Caco-2 (cell line): Measurements from ENCODE around the gene GALNT1. TPM values are rescaled to one million over a fixed set of nuclear protein-coding genes. Genes with fewer than 3 reads are reported as not detected.

Experiments
- BruUV-seq: library from RNA; stranded (reverse); fragments of 400-500 nt; replicated peaks from 2 replicates; lab custom pipeline; 2021; lab: Mats Ljungman, UMichigan
- CTCF ChIA-PET: fragments of 300-600 bp; sonication (Branson Sonifier 250); formaldehyde crosslinking; loops from one replicate; lab custom pipeline; 2022; ENCODE audit warnings: antibody characterized with exemption; lab: Charles Lee
- POLR2A ChIA-PET: fragments of 300-600 bp; sonication (Branson Sonifier 250); formaldehyde crosslinking; loops from one replicate; lab custom pipeline; 2022; ENCODE audit warnings: antibody characterized with exemption; lab: Charles Lee
- DNase-seq, 2 experiments: peaks; one replicate each; pipeline versions ENCODE4 v3.0.0 to v3.0.0-alpha.2; 2020 to 2022
- H3K27me3 ChIP-seq: replicated peaks from 2 replicates; pipeline ENCODE4 v1.6.0; 2011; ENCODE audit warnings: low read length; ENCODE audit not compliant: control insufficient read depth, insufficient read depth
- H3K36me3 ChIP-seq: 2 replicates; pipeline ENCODE4 v1.5.1; 2011; ENCODE audit warnings: low read length; ENCODE audit not compliant: control insufficient read depth, insufficient read depth
- H3K4me1 ChIP-seq: fragments of 250-450 bp; sonication (Bioruptor Pico); 2 replicates; pipeline ENCODE4 v1.5.1; 2020; ENCODE audit warnings: mild to moderate bottlenecking
- H3K4me3 ChIP-seq: 2 replicates; pipeline ENCODE4 v1.5.1; 2011; ENCODE audit warnings: low read depth, mild to moderate bottlenecking, control low read depth, low read length
- H3K9me3 ChIP-seq: fragments of 250-450 bp; sonication (Bioruptor Pico); 2 replicates; pipeline ENCODE4 v1.5.1; 2020; ENCODE audit warnings: mild to moderate bottlenecking, moderate library complexity
- H3K27ac Mint-ChIP-seq: one replicate; pipeline ENCODE4 v1.8.0; 2022; ENCODE audit warnings: mixed read lengths; ENCODE audit not compliant: unreplicated experiment
- H3K27me3 Mint-ChIP-seq: one replicate; pipeline ENCODE4 v1.8.0; 2022; ENCODE audit warnings: mixed read lengths; ENCODE audit not compliant: insufficient read depth, unreplicated experiment
- H3K36me3 Mint-ChIP-seq: one replicate; pipeline ENCODE4 v1.8.0; 2022; ENCODE audit warnings: mild to moderate bottlenecking, mixed read lengths; ENCODE audit not compliant: insufficient read depth, unreplicated experiment
- H3K4me1 Mint-ChIP-seq: one replicate; pipeline ENCODE4 v1.8.0; 2022; ENCODE audit warnings: low read depth, mixed read lengths; ENCODE audit not compliant: unreplicated experiment
- H3K4me3 Mint-ChIP-seq: one replicate; pipeline ENCODE4 v1.8.0; 2022; ENCODE audit warnings: mild to moderate bottlenecking, moderate library complexity, mixed read lengths; ENCODE audit not compliant: unreplicated experiment
- H3K9me3 Mint-ChIP-seq: one replicate; pipeline ENCODE4 v1.8.0; 2022; ENCODE audit warnings: mixed read lengths; ENCODE audit not compliant: unreplicated experiment
- intact Hi-C: fragments of 100-400 bp; cut with micrococcal nuclease; formaldehyde crosslinking; loops from one replicate; pipeline ENCODE4 v1.10.0; 2022; ENCODE audit not compliant: unreplicated experiment
- microRNA-seq: library from miRNA; unstranded; fragments of <30 nt; microRNA quantifications from one replicate; pipeline ENCODE4 v1.2.0, GENCODE V29; 2022
- total RNA-seq: library from RNA; stranded (reverse); gene quantifications from 2 replicates; pipeline ENCODE4 v1.2.3, GENCODE V29; 2022
- TF ChIP-seq, protein P1 (sequence below), 2 experiments: fragments of 200-600 bp in 1 of 2; IDR thresholded peaks; 1 replicate in 1 of 2; 2 replicates in 1 of 2; pipeline versions ENCODE4 v1.5.1 to v1.8.0; 2011 to 2022; ENCODE audit warnings: antibody characterized with exemption in 1 of 2, control low read depth in 1 of 2, inconsistent platforms in 1 of 2, low read depth in 1 of 2, low read length in 1 of 2, mild to moderate bottlenecking in 1 of 2, moderate library complexity in 1 of 2; ENCODE audit not compliant: insufficient read depth in 1 of 2, severe bottlenecking in 1 of 2, unreplicated experiment in 1 of 2

GALNT1 gene
- total RNA-seq, 1 experiment from 2014 or later, result 53.6 TPM

DNA sequence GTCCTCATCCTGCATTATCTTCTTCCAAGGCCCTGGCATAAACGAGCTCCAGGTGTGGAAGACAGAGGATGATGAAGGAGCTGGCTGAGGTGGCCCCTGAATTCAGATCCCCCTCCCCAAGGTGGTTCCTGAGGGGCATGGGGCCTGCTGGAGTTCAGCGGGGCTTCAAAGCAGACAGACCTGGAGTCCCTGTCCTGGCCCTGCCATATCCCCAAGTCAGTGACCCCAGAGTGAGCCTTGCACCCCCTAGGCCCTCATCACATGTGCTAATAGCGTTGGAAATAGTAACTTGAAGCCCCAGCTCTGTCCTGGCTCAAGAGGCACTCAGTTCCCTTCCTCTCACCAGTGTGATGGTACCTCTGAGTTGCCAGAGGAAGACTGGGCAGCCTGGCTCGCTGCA, 172.9 kb downstream of the GALNT1 start:
- H3K4me1 Mint-ChIP-seq, result no peaks in the 10 kb centered on the region
- no peak overlapping the region for H3K27ac Mint-ChIP-seq
- no peaks in the 10 kb centered on the region for H3K4me1 ChIP-seq
- no peaks in the 10 kb centered on the region for H3K36me3 ChIP-seq
- no peak overlapping the region for H3K4me3 Mint-ChIP-seq
- no peak overlapping the region for H3K4me3 ChIP-seq
- no TSS peak for BruUV-seq
- no peaks in the 10 kb centered on the region for H3K27me3 ChIP-seq
- CTCF ChIA-PET, result no interaction called here
- no peaks in the 10 kb centered on the region for H3K36me3 Mint-ChIP-seq
- H3K9me3 Mint-ChIP-seq, result no peaks in the 10 kb centered on the region
- TF ChIP-seq, protein P1, sequence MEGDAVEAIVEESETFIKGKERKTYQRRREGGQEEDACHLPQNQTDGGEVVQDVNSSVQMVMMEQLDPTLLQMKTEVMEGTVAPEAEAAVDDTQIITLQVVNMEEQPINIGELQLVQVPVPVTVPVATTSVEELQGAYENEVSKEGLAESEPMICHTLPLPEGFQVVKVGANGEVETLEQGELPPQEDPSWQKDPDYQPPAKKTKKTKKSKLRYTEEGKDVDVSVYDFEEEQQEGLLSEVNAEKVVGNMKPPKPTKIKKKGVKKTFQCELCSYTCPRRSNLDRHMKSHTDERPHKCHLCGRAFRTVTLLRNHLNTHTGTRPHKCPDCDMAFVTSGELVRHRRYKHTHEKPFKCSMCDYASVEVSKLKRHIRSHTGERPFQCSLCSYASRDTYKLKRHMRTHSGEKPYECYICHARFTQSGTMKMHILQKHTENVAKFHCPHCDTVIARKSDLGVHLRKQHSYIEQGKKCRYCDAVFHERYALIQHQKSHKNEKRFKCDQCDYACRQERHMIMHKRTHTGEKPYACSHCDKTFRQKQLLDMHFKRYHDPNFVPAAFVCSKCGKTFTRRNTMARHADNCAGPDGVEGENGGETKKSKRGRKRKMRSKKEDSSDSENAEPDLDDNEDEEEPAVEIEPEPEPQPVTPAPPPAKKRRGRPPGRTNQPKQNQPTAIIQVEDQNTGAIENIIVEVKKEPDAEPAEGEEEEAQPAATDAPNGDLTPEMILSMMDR (IDR thresholded peaks at IDR 0.05; ENCODE audit: insufficient read depth in 1 of 2, low read depth in 1 of 2, low read length in 1 of 2, severe bottlenecking in 1 of 2, unreplicated experiment in 1 of 2), result no peak
- POLR2A ChIA-PET, result no interaction called here
- H3K9me3 ChIP-seq, result no peaks in the 10 kb centered on the region
- DNase-seq, result no peak
- peaks cover 4% of the 10 kb centered on the region for H3K27me3 Mint-ChIP-seq
- intact Hi-C loops, result no loop called here

DNA sequence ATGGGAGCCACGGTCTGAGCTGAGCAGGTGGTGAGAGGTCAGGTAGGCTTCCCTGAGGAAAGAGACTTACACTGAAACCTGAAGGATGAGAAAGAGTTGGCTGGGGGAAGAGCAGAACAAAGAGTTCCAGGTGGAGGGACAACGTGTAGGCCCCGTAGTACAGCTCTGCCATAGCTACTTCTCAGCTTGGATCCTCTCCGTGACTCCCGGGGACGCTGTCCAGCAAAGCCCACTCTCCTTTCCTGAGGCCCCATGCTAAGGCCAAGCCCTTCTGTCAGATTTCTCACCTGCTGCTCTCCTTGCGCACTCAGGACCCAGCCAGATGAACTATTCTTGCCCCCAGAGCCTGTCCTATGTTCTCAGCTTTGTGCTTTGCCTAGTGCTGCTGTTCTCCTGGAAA, 173.8 kb downstream of the GALNT1 start:
- CTCF ChIA-PET, result no interaction called here
- TF ChIP-seq, protein P1 (IDR thresholded peaks at IDR 0.05; ENCODE audit: insufficient read depth in 1 of 2, low read depth in 1 of 2, low read length in 1 of 2, severe bottlenecking in 1 of 2, unreplicated experiment in 1 of 2), result no peak
- POLR2A ChIA-PET, result no interaction called here
- Histone ChIP-seq H3K4me1 (no peaks in the 10 kb centered on the region), H3K27me3 (no peaks in the 10 kb centered on the region), H3K4me3 (no peak overlapping the region), H3K36me3 (no peaks in the 10 kb centered on the region), H3K9me3 (no peaks in the 10 kb centered on the region)
- Mint-ChIP-seq H3K27ac (no peak overlapping the region), H3K4me1 (no peaks in the 10 kb centered on the region), H3K9me3 (no peaks in the 10 kb centered on the region), H3K27me3 (peaks cover 4% of the 10 kb centered on the region), H3K36me3 (no peaks in the 10 kb centered on the region), H3K4me3 (no peak overlapping the region)
- BruUV-seq, result no TSS peak
- DNase-seq, result no peak
- intact Hi-C loops, result no loop called here

DNA sequence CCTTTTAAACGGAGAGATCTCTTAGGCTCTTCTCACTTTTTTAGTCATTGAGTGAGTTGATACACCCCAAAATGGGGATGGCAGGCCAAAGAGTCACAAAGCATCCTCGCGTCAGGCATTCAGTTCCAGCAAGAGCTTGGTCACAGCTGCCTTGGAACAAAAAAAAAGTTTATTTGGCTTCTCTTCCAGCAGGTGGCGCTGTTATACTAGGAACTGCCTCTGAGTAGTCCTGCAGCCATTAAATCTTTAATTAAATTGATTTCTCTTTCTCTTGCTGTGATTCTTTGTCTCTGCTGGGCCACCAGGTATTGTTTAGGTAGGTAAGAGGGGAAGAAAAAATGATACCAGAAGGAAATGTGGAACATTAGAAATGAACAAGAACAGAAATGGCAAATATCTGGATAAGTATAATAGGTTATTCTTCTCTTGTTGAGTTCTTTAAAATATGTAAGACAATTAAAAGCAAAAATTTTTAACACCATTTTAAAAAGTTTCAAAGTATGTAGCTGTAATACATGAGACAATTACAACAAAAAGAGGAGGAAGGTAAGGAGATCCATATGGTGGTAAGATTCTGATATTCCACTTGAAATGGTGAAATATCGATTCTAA, 175.1 kb downstream of the GALNT1 start:
- POLR2A ChIA-PET, result no interaction called here
- DNase-seq, result peak in 1 of 2 experiments; percentile 49
- intact Hi-C loops, result loop anchor here (1.0 kb wide), 1 partner anchor 194 kb away; no protein-coding TSS in a partner anchor
- H3K4me3 ChIP-seq, result no peak overlapping the region
- CTCF ChIA-PET, result no interaction called here
- H3K27ac Mint-ChIP-seq, result no peak overlapping the region
- no TSS peak for BruUV-seq
- no peaks in the 10 kb centered on the region for H3K36me3 ChIP-seq
- peaks cover 4% of the 10 kb centered on the region for H3K27me3 Mint-ChIP-seq
- no peaks in the 10 kb centered on the region for H3K9me3 ChIP-seq
- no peaks in the 10 kb centered on the region for H3K4me1 ChIP-seq
- no peaks in the 10 kb centered on the region for H3K36me3 Mint-ChIP-seq
- H3K9me3 Mint-ChIP-seq, result no peaks in the 10 kb centered on the region
- H3K4me1 Mint-ChIP-seq, result no peaks in the 10 kb centered on the region
- no peak overlapping the region for H3K4me3 Mint-ChIP-seq
- TF ChIP-seq, protein P1 (IDR thresholded peaks at IDR 0.05; ENCODE audit: insufficient read depth in 1 of 2, low read depth in 1 of 2, low read length in 1 of 2, severe bottlenecking in 1 of 2, unreplicated experiment in 1 of 2), result peak; percentile 28 to 48
- H3K27me3 ChIP-seq, result no peaks in the 10 kb centered on the region

Small RNAs within 50 kb of the gene (microRNA-seq; reads per million reads assigned to microRNA genes)
- not detected for gene MIR3975

Other genes with a start within 250 kb of the GALNT1 start
- 19.4 and 21.3 TPM in 2 replicates for gene ZNF24, start 237.3 kb upstream of the GALNT1 start, total RNA-seq
- 0.35 and 0.61 TPM in 2 replicates for gene ZNF396, start 204.4 kb upstream of the GALNT1 start, total RNA-seq
- gene INO80C, start 83.8 kb upstream of the GALNT1 start, total RNA-seq, result 22.7 and 26.6 TPM in 2 replicates